A673 (cell line): ENCODE results near the gene CNTN5. TPM values are rescaled to one million over a fixed set of nuclear protein-coding genes. Genes with fewer than 3 reads are reported as not detected.

Experiments
- BruUV-seq: library from RNA; stranded (reverse); fragments of 400-500 nt; replicated peaks from 2 replicates; lab custom pipeline; 2021; lab: Mats Ljungman, UMichigan
- CTCF ChIA-PET: fragments of 300-600 bp; sonication (Branson Sonifier 250); formaldehyde crosslinking; loops from one replicate; lab custom pipeline; 2022; ENCODE audit warnings: antibody characterized with exemption; lab: Charles Lee
- POLR2A ChIA-PET: fragments of 300-600 bp; sonication (Branson Sonifier 250); formaldehyde crosslinking; loops from one replicate; lab custom pipeline; 2022; ENCODE audit warnings: antibody characterized with exemption; ENCODE audit not compliant: low non-redundant PET; lab: Charles Lee
- DNase-seq: peaks from one replicate; pipeline ENCODE4 v3.0.0-alpha.2; 2015; ENCODE audit warnings: low spot score
- H3K27ac ChIP-seq: fragments of 200-600 bp; sonication (generic); 2 replicates; pipeline ENCODE4 v1.5.1; 2016; ENCODE audit warnings: mixed run types, low read depth, mild to moderate bottlenecking, mixed read lengths, antibody characterized with exemption, low read length; ENCODE audit not compliant: poor library complexity, severe bottlenecking
- H3K27me3 ChIP-seq: fragments of 200-600 bp; sonication (generic); replicated peaks from 2 replicates; pipeline ENCODE4 v1.6.1; 2017; ENCODE audit warnings: mixed run types, low read depth, mild to moderate bottlenecking, mixed read lengths, antibody characterized with exemption, low read length; ENCODE audit not compliant: insufficient read depth, poor library complexity
- H3K36me3 ChIP-seq: fragments of 200-600 bp; sonication (generic); 2 replicates; pipeline ENCODE4 v1.6.1; 2016; ENCODE audit warnings: mixed run types, mild to moderate bottlenecking, mixed read lengths, antibody characterized with exemption, low read length; ENCODE audit not compliant: insufficient read depth, poor library complexity, severe bottlenecking
- H3K4me1 ChIP-seq: fragments of 200-600 bp; sonication (generic); 2 replicates; pipeline ENCODE4 v1.6.1; 2017; ENCODE audit warnings: mixed run types, mild to moderate bottlenecking, mixed read lengths, antibody characterized with exemption, low read length; ENCODE audit not compliant: insufficient read depth, poor library complexity, severe bottlenecking
- H3K4me3 ChIP-seq: fragments of 200-600 bp; sonication (generic); 2 replicates; pipeline ENCODE4 v1.5.1; 2016; ENCODE audit warnings: low read depth, mixed run types, mild to moderate bottlenecking, mixed read lengths, low read length; ENCODE audit not compliant: poor library complexity, severe bottlenecking
- H3K9me3 ChIP-seq: fragments of 200-600 bp; sonication (generic); 2 replicates; pipeline ENCODE4 v1.6.1; 2016; ENCODE audit warnings: mixed run types, low read depth, mild to moderate bottlenecking, mixed read lengths, antibody characterized with exemption, low read length; ENCODE audit not compliant: poor library complexity, severe bottlenecking
- CTCF ChIP-seq: fragments of 300-800, 200-600 bp; sonication (generic); conservative IDR thresholded peaks from 2 replicates; pipeline ENCODE4 v1.5.1; 2017; ENCODE audit warnings: low read depth, mild to moderate bottlenecking, antibody characterized with exemption, low read length, moderate library complexity, mixed read lengths
- EZH2 ChIP-seq: fragments of 200-600 bp; sonication (generic); IDR thresholded peaks from 2 replicates; pipeline ENCODE4 v1.6.1; 2017; ENCODE audit warnings: borderline replicate concordance, low read depth, mild to moderate bottlenecking, mixed read lengths, antibody characterized with exemption, low read length; ENCODE audit not compliant: poor library complexity, severe bottlenecking
- intact Hi-C: fragments of 100-400 bp; cut with micrococcal nuclease; formaldehyde crosslinking; loops from one replicate; pipeline ENCODE4 v1.10.0; 2022; ENCODE audit not compliant: unreplicated experiment
- total RNA-seq: library from RNA; stranded (reverse); gene quantifications from 2 replicates; pipeline ENCODE4 v1.2.3, GENCODE V29; 2021

Gene CNTN5
- total RNA-seq, 1 experiment from 2014 or later = 0.80 TPM

GRCh38 chr11:99535406-99535805 lies 514.7 kb downstream of the CNTN5 start:
- Histone ChIP-seq H3K9me3 (no peaks in the 10 kb centered on the region), H3K27ac (no peak overlapping the region), H3K4me1 (no peaks in the 10 kb centered on the region), H3K4me3 (no peak overlapping the region), H3K27me3 (no peaks in the 10 kb centered on the region), H3K36me3 (no peaks in the 10 kb centered on the region)
- no peak for DNase-seq
- no peak for TF ChIP-seq CTCF
- TF ChIP-seq EZH2 = no peak
- no TSS peak for BruUV-seq
- ChIA-PET CTCF (no interaction called here), POLR2A (interaction anchor here (0.6 kb wide), 1 partner anchor 1171 kb away, joined by 3 read pairs; no protein-coding TSS in a partner anchor)
- intact Hi-C loops = no loop called here

- Histone ChIP-seq H3K27me3 (no peaks in the 10 kb centered on the region), H3K36me3 (no peaks in the 10 kb centered on the region), H3K4me3 (no peak overlapping the region), H3K27ac (no peak overlapping the region), H3K9me3 (no peaks in the 10 kb centered on the region), H3K4me1 (no peaks in the 10 kb centered on the region)
- ChIA-PET POLR2A (interaction anchor here (0.6 kb wide), 1 partner anchor 1171 kb away, joined by 3 read pairs; no protein-coding TSS in a partner anchor), CTCF (no interaction called here)
- intact Hi-C loops = no loop called here
- TF ChIP-seq EZH2 (no peak), CTCF (no peak)
- DNase-seq = no peak
- BruUV-seq = no TSS peak
Measured at GRCh38 chr11:99535819-99536218, 515.1 kb downstream of the CNTN5 start.

GRCh38 chr11:99537681-99538080 lies 516.9 kb downstream of the CNTN5 start:
- no peaks in the 10 kb centered on the region for H3K36me3 ChIP-seq
- TF ChIP-seq EZH2 (no peak), CTCF (no peak)
- H3K27ac ChIP-seq = no peak overlapping the region
- no peak overlapping the region for H3K4me3 ChIP-seq
- intact Hi-C loops = no loop called here
- H3K27me3 ChIP-seq = no peaks in the 10 kb centered on the region
- ChIA-PET POLR2A (no interaction called here), CTCF (no interaction called here)
- no TSS peak for BruUV-seq
- DNase-seq = no peak
- no peaks in the 10 kb centered on the region for H3K4me1 ChIP-seq
- no peaks in the 10 kb centered on the region for H3K9me3 ChIP-seq
